ENCODE measurements around the gene PACSIN3.
"Not testable (repeated sequence)": the region's sequence is repeated elsewhere in the genome, so short reads cannot be mapped to it uniquely, and the experiment has no call there.

Gene PACSIN3

GRCh38 chr11:47191137-47191536, 4.9 kb upstream of the PACSIN3 start:
- not testable (repeated sequence) for DNase-seq

DNA sequence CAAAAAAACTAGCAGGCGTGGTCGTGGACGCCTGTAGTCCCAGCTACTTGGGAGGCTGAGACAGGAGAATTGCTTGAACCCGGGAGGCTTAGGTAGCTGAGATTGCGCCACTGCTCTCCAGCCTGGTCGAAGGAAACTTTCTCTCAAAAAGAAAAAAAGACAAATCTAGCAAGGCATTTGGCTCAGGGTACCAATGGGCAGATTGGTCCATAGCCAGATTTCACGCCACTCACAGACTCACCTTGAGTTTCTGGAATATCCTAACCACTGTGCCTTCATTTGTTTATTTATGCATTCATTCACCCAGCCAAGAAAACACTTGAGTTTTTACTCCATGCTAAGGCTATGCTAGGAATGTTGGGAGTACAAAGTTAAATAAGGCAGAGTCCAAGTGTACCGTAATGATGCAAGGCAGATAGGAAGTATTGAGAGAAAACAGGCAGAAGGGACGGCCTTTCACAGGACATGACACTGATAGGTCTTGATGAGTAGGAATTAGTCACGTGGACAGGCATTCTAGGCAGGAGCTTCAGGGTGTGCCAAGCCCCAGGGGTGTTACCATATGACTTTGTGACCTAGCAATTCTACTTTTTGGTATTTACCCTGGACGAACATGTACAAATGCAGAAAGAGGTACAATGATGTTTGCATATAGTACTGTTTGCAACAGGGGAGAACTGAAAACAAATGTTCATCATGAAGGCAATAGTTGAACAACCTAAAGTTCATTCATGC, 3.0 kb upstream of the PACSIN3 start:
- no peak for DNase-seq

DNA sequence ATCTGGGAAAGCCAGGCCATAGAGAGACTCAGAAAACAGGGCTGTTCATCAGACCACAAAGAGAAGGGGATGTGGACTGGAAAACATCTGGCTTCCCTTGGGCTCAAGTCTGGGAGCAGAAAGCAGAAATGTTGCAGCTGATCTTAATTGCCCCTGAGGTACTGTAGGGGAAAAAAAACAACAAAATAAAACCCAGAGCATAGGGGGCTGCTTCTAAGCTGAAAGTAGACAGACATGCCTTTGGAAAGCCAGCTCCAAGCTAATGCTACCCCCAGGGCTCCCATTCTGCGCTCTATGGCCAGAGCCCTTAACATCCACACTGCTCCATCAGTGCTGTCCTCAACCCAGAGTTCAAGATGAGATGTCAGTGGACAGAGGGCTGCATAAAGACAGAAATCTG, 2.0 kb upstream of the PACSIN3 start:
- no peak for DNase-seq

- DNase-seq: no peak
Measured at GRCh38 chr11:47187723-47188122, 1.5 kb upstream of the PACSIN3 start.

- peak; percentile 65 for DNase-seq
Measured at GRCh38 chr11:47186700-47187695, 764 bp upstream of the PACSIN3 start.

DNA sequence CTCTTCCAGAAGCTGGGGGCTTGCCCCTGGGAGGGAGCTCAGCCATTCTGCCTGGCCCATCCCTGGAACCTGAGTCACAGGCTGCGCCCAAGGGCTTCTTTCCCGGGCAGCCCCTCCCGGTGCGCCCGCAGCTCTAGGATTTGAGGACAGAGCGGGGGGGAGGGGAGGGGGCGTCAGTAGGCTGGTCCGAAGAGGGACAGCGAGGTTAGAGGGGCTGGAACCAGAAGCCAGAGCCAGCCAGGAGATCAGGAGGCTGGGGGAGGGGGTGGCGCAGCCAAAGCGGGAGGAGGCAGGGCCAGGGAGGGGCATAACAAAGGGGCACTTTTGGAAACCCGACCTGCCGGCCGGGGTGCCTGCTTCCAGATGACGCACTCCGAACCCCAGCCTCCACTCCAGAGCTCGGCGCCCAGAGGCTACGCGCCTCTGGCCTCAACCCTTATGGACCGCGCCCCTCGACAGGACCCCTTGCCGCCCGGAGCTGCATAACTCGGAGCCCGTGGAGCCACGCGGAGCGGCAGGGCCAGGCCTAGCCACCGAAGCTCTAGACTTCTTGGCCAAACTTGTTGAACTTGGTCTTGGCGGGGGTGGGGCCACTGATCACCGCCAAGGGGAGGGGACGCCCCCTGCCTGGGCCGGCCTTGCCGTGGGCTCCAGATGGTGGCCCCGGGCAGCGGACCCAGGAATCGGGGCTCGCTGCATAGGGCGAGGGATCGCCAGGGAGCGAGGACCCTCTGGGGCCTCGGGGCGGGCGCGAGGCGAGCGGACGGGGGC, 744 bp downstream of the PACSIN3 start:
- DNase-seq: no peak

DNA sequence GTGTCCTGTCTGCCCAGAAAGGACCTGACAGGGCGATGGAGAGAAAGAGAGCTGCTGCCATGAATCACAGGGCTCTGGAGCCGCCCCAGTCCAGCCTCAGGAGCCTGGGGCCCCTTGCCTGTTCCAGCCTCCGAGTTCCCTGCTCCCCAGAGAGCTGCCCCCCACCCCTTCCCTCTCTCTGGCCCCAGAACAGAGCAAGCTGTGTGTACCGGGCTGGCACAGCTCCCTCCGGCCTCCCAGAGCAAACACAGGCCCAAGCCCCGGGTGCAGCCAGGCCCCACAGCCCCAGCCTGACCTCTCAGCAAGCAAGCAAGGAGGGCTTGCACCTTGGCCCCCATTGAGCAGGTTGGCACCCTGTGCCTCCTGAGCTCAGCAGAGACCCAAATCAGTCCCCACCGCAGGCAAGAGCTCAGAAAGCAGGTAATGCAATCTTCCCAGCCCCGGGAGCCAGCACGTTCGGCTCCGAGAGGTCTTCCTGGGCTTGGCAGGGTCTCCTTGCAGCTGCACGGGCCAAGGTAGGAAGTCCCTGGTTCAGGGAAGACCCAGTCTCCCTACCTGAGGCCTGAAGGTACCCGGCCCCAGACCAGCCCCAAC, 1.4 kb downstream of the PACSIN3 start:
- DNase-seq: no peak

DNA sequence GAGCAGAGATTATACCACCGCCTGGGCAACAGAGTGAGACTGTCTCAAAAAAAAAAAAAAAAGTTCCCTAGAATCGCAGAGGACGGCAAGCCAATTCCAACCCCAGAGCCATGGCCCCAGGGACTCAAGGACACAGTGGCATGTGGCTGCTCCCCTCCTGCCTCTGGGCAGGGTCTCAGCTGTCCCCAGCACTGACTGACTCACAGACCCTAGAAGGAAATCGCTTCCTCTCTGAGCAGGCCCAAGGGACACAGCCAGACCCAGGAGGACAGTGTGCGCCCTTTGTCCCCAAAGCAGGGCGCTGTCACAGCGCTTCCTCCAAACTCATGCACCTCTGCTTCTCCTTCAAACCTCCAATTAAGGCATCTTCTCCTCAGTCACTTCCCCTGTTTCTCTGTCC, 2.3 kb downstream of the PACSIN3 start:
- DNase-seq: no peak

GRCh38 chr11:47183031-47183856, 3.0 kb downstream of the PACSIN3 start:
- no peak for DNase-seq

DNA sequence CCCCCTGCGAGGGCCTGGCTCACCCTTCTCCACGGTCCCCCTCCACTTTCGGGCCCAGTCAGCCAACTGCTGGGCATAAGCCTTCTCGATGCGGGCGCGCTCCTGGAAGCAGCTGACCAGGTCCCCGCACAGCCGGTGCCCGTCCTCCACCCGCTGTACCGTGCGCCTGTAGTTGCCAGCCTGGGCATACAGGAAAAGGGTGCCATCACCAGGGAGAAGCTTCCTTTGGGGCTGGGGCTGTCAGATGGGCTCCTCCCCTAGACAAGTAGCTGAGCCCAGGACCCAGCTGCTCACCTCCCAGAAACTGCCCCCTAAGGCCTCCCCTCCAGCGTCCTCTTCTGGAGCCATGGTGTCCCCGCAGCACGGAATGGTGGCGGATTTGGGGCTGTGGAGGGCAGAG, 3.9 kb downstream of the PACSIN3 start:
- DNase-seq: no peak

DNA sequence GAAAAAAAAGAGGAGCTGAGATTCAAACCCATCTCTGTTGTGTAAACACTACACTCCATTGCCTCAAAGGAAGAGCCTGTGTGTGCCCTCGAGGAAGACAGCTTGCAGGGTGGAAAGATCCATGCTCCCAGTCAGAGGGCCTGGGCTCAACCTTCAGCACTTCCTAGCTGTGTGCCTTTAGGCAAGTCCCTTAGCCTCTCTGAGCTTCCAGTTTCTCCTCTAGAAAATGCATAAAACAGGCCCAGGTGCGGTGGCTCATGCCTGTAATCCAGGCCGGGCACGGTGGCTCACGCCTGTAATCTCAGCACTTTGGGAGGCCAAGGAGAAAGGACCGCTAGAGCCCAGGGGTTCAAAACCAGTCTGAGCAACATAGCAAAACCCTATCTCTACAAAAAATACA, 5.0 kb downstream of the PACSIN3 start:
- no peak for DNase-seq

DNA sequence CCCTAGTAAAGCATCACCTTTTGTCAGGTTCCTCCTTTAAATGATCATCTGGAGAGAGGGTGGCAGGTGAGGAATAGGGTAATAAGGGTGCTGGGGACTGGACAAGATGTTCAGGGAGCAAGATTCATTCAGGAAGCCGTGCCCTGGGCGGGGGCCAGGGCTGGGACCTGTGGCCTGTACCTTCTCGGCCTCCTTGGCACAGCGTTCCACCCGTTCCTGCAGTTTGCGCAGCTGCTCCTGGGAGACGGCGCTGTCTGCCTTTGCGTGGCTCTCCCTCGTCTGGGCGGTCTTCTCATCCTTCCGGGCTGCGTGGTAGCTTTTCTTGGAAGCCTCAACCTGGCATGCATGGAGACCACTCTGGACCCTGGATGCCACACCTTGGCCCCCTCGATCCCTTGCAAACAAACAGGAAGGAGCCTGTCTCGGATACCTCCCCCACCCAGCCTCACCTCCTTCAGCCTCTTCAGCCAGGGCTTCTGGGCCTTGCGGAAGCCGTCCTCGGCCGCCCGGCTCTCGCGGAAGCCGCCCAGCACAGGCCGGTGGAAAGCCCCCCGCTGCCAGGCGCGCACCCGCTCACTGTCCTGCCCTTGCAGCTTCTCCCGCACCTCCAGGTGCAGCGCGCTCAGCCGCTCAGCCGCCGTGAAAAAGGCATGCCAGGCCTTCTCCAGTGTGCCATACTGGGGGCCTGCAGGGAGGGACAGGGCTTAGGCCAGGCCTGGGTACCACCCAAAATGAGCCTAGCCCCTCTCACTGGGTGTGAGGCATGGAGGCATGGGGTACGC, 6.0 kb downstream of the PACSIN3 start:
- no peak for DNase-seq

DNA sequence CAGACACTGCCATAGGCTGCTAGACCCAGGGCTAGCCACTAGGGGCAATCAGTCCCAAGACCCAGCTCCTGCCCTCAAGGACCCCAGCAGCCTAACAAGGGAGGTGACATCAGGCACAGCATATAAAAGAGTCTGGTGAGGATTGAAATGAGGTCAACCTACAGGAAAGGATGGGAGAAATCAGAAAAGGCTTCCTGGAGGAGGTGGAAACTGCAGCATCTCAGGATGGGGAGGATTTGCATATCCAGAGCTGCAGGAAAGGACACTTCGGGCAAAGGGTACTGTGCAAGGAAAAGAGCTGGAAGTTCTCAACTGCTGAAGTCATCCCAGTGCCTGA, 6.6 kb downstream of the PACSIN3 start:
- DNase-seq: peak; percentile 56

- DNase-seq: no peak
Measured at GRCh38 chr11:47178737-47179654, 7.2 kb downstream of the PACSIN3 start.

DNA sequence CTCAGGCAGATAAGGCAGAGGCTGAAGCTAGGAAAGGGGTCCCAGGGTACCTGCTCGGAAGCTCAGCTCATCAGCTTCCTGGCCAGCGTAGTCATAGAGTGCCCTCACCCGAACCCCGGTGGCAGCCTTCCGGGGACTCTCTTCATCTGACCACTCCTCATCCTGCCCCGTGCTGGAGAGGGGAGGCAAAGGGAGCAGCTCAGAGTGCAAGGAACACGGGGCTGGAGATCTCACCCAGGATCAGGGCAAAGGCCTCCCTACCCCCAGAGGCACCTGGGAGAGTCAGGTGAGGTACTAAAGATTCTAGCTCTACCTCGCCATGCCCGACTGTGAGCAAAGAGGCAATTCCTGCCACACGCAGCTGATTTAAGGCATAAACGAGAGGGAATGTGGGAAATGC, 7.9 kb downstream of the PACSIN3 start:
- no peak for DNase-seq

GRCh38 chr11:47177846-47178245, 8.4 kb downstream of the PACSIN3 start:
- DNase-seq: no peak

GRCh38 chr11:47177229-47177845, 8.9 kb downstream of the PACSIN3 start:
- peak; percentile 73 for DNase-seq

GRCh38 chr11:47176328-47177228, 9.7 kb downstream of the PACSIN3 start, which contains the start of gene ARFGAP2:
ARFGAP2 (minus strand) TSS chr11:47176879; CDS start chr11:47176853, 26 bp downstream.
- peak; percentile 97 for DNase-seq

Measured in activated naive CD4-positive, alpha-beta T cell treated with anti-CD3 and anti-CD28 coated beads, Interleukin-2, amount 50 U/mL, for 16 hours (primary cell).